Esophagus squamous epithelium (tissue), 5 donors: ENCODE results near the gene OR6K2. TPM values are rescaled to one million over a fixed set of nuclear protein-coding genes. Genes with fewer than 3 reads are reported as not detected.
"Not testable (repeated sequence)": the region's sequence is repeated elsewhere in the genome, so short reads cannot be mapped to it uniquely, and the experiment has no call there.

ENCODE experiments used
- DNase-seq: peaks from one replicate; lab custom pipeline; 2025; lab: John Stamatoyannopoulos, UW
- H3K27ac ChIP-seq, 4 donors: fragments of 200-600 bp; sonication (generic); one replicate each; pipeline ENCODE4 v1.5.1; 2016 to 2019; ENCODE audit warnings: mild to moderate bottlenecking in 1 of 4
- H3K27me3 ChIP-seq, 4 donors: fragments of 200-600 bp; sonication (generic); 1 replicate in 3 of 4; 2 replicates in 1 of 4; pipeline versions ENCODE4 v1.5.1 to v1.6.0; 2017 to 2021; ENCODE audit warnings: antibody characterized with exemption in 1 of 4
- H3K36me3 ChIP-seq, 3 donors: fragments of 200-600 bp; sonication (generic); one replicate each; pipeline ENCODE4 v1.5.1; 2016 to 2019
- H3K4me1 ChIP-seq, 3 donors: fragments of 200-600 bp; sonication (generic); one replicate each; pipeline ENCODE4 v1.5.1; 2017 to 2019
- H3K4me3 ChIP-seq, 4 donors: fragments of 200-600 bp; sonication (generic); 1 replicate in 3 of 4; 2 replicates in 1 of 4; pipeline ENCODE4 v1.5.1; 2016 to 2019; ENCODE audit warnings: mild to moderate bottlenecking in 2 of 4, moderate library complexity in 1 of 4
- H3K9me3 ChIP-seq, 3 donors: fragments of 200-600 bp; sonication (generic); one replicate each; pipeline ENCODE4 v1.5.1; 2016 to 2019
- POLR2A ChIP-seq, 4 donors: fragments of 450-650 bp; IDR thresholded peaks; one replicate each; pipeline ENCODE4 v1.6.1; 2017; ENCODE audit warnings: antibody characterized with exemption in 4 of 4, mild to moderate bottlenecking in 4 of 4, moderate library complexity in 3 of 4
- WGBS, 2 donors: methylation state at CpG; one replicate each; pipeline ENCODE4 v1.1.5; 2018; 5-methylcytosine and 5-hydroxymethylcytosine counted together
- intact Hi-C: fragments of 100-400 bp; cut with DNase I; formaldehyde crosslinking; loops from one replicate; pipeline ENCODE4 v1.15.0; 2022
- total RNA-seq, 4 donors: library from RNA; depleted of rRNA; stranded (reverse); fragments of >200 nt; gene quantifications; one replicate each; pipeline ENCODE4 v1.1.0, GENCODE V29; 2016
- TF ChIP-seq, protein P1 (sequence below), 6 experiments: fragments of 450-650 bp in 4 of 6; fragments of 200-600 bp in 2 of 6; sonication (generic) in 2 of 6; IDR thresholded peaks; one replicate each; pipeline ENCODE4 v1.5.1; 2016 to 2019; ENCODE audit warnings: antibody characterized with exemption in 6 of 6, mild to moderate bottlenecking in 4 of 6, moderate library complexity in 4 of 6
- donor health status: DM: yes; HTN: yes; CAD: no.

Gene OR6K2
- total RNA-seq, 4 donors from 2014 or later, result not detected

DNA sequence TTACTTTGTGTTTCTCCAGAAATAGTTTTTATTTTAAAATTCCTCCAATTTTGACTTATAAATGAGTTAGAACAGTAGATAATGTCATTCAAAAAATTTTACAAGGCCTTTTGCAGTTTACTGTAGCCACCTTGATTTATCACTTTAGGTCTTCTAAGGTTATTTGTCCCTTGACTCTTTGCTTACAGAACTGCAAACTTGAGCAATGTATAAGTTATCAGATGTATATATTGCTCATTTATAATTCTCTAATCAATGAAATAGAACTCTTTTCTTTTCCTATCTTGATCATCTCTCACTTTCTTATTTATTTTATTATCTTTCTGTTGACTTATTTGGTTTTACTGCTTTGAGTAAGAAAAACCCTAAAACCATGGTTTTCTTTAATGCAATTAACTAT is 8.1 kb downstream of the OR6K2 start:
- intact Hi-C loops, result no loop called here
- H3K4me1 ChIP-seq, result no peaks in the 10 kb centered on the region
- TF ChIP-seq, protein P1, sequence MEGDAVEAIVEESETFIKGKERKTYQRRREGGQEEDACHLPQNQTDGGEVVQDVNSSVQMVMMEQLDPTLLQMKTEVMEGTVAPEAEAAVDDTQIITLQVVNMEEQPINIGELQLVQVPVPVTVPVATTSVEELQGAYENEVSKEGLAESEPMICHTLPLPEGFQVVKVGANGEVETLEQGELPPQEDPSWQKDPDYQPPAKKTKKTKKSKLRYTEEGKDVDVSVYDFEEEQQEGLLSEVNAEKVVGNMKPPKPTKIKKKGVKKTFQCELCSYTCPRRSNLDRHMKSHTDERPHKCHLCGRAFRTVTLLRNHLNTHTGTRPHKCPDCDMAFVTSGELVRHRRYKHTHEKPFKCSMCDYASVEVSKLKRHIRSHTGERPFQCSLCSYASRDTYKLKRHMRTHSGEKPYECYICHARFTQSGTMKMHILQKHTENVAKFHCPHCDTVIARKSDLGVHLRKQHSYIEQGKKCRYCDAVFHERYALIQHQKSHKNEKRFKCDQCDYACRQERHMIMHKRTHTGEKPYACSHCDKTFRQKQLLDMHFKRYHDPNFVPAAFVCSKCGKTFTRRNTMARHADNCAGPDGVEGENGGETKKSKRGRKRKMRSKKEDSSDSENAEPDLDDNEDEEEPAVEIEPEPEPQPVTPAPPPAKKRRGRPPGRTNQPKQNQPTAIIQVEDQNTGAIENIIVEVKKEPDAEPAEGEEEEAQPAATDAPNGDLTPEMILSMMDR (IDR thresholded peaks at IDR 0.05), result no peak
- TF ChIP-seq POLR2A (IDR thresholded peaks at IDR 0.05), result no peak
- no peaks in the 10 kb centered on the region for H3K27me3 ChIP-seq
- no peaks in the 10 kb centered on the region for H3K36me3 ChIP-seq
- DNase-seq, result no peak
- H3K9me3 ChIP-seq, result no peaks in the 10 kb centered on the region
- H3K4me3 ChIP-seq, result no peak overlapping the region
- H3K27ac ChIP-seq, result no peak overlapping the region

DNA sequence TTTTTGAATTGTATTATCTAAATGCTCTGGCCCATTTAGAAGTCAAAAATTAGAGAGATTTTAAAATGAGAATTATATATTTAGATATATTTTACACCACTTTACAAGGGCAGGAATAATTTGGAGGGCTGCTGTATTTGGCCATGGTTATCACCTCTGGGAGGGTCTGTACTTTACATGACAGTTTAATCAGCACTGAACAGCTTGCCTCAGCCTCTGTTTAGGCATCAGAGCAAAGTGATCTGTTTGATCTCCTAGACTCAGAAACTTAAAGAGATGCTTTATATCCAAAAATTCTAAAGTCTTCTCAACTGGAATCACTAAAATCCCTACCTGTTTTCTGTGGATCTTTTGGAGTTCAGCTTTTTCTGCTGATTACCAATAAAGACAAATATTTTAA is 8.5 kb downstream of the OR6K2 start:
- DNase-seq, result no peak
- no peak for TF ChIP-seq POLR2A (IDR thresholded peaks at IDR 0.05)
- TF ChIP-seq, protein P1 (IDR thresholded peaks at IDR 0.05), result no peak
- Histone ChIP-seq H3K9me3 (no peaks in the 10 kb centered on the region), H3K27ac (no peak overlapping the region), H3K27me3 (no peaks in the 10 kb centered on the region), H3K4me3 (no peak overlapping the region), H3K36me3 (no peaks in the 10 kb centered on the region), H3K4me1 (no peaks in the 10 kb centered on the region)
- intact Hi-C loops, result no loop called here

- 13 to 40% methylated on average over 1 of the region's 1 CpG for WGBS, 2 donors
- H3K36me3 ChIP-seq, intact Hi-C loops, H3K27ac ChIP-seq, H3K27me3 ChIP-seq, H3K4me1 ChIP-seq, H3K9me3 ChIP-seq, DNase-seq, H3K4me3 ChIP-seq: not testable (repeated sequence)
These were observed 9.3 kb downstream of the OR6K2 start for GRCh38 chr1:158691149-158691548.

- H3K36me3 ChIP-seq, result no peaks in the 10 kb centered on the region
- no peak overlapping the region for H3K27ac ChIP-seq
- intact Hi-C loops, result no loop called here
- TF ChIP-seq POLR2A (IDR thresholded peaks at IDR 0.05), result no peak
- TF ChIP-seq, protein P1 (IDR thresholded peaks at IDR 0.05), result no peak
- no peaks in the 10 kb centered on the region for H3K9me3 ChIP-seq
- no peaks in the 10 kb centered on the region for H3K4me1 ChIP-seq
- no peak for DNase-seq
- no peaks in the 10 kb centered on the region for H3K27me3 ChIP-seq
- no peak overlapping the region for H3K4me3 ChIP-seq
These were observed 10.6 kb downstream of the OR6K2 start for GRCh38 chr1:158689875-158690274.

DNA sequence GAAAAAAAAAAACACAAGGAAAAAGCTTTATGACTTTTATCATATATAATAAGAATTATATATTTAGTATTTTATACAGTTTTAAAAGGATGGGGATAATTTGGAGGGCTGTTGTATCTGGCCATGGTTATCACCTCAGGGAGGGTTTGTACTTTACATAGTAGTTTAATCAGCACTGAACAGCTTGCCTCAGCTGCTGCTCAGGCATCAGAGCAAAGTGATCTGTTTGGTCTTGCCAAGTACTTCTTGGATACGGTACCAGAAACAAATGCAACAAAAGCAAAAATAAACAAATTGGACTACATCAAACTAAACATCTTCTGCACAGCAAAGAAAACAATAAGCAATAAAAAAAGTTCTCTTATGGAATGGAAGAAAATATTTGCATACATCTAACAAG is 11.3 kb downstream of the OR6K2 start:
- intact Hi-C loops, result no loop called here
- no peak for DNase-seq
- 31 to 39% methylated on average over 1 of the region's 1 CpG for WGBS, 2 donors
- Histone ChIP-seq H3K27ac (no peak overlapping the region), H3K27me3 (no peaks in the 10 kb centered on the region), H3K4me3 (no peak overlapping the region), H3K9me3 (no peaks in the 10 kb centered on the region), H3K36me3 (no peaks in the 10 kb centered on the region), H3K4me1 (no peaks in the 10 kb centered on the region)
- no peak for TF ChIP-seq POLR2A (IDR thresholded peaks at IDR 0.05)
- TF ChIP-seq, protein P1 (IDR thresholded peaks at IDR 0.05), result no peak

DNA sequence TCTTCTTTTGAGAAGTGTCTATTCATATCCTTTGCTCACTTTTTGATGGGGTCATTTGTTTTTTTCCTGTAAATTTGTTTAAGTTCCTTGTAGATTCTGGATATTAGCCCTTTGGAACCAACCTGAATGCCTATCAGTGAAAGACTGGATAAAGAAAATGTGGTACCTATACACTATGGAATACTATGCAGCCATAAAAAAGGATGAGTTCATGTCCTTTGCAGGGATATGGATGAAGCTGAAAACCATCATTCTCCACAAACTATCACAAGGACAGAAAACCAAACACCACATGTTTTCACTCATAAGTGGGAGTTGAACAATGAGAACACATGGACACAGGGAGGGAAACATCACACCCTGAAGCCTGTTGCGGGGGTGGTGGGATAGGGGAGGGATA is 12.1 kb downstream of the OR6K2 start:
- H3K4me1 ChIP-seq, H3K27ac ChIP-seq, H3K4me3 ChIP-seq, intact Hi-C loops, H3K27me3 ChIP-seq, H3K36me3 ChIP-seq, H3K9me3 ChIP-seq, DNase-seq: not testable (repeated sequence)
- WGBS, 2 donors, result 83 to 94% methylated on average over 1 of the region's 1 CpG
